PC-3 (cell line): ENCODE data around the gene ALG13. TPM values are rescaled to one million over a fixed set of nuclear protein-coding genes. Genes with fewer than 3 reads are reported as not detected.

Experiments
- ATAC-seq: fragments of 200-7000 bp; cut with Tn5 transposase; 2 replicates; pipeline ENCODE4 v1.9.1; 2020; ENCODE audit warnings: mild to moderate bottlenecking, moderate library complexity
- BruUV-seq: library from RNA; stranded (reverse); fragments of 400-500 nt; replicated peaks from 2 replicates; lab custom pipeline; 2021; lab: Mats Ljungman, UMichigan
- CTCF ChIA-PET: fragments of 300-600 bp; sonication (Branson Sonifier 250); formaldehyde crosslinking; loops from one replicate; lab custom pipeline; 2022; ENCODE audit warnings: antibody characterized with exemption; lab: Charles Lee
- POLR2A ChIA-PET: fragments of 300-600 bp; sonication (Branson Sonifier 250); formaldehyde crosslinking; loops from one replicate; lab custom pipeline; 2022; ENCODE audit warnings: antibody characterized with exemption; ENCODE audit not compliant: unreplicated experiment; lab: Charles Lee
- DNase-seq: peaks from one replicate; pipeline ENCODE4 v3.0.0-alpha.2; 2015
- H2AFZ ChIP-seq: fragments of 300-600 bp; sonication (generic); 2 replicates; pipeline ENCODE4 v1.6.0; 2016; ENCODE audit warnings: antibody characterized with exemption, low read length
- H3F3A ChIP-seq: fragments of 300-600 bp; sonication (generic); one replicate; pipeline ENCODE4 v1.6.0; 2017; ENCODE audit warnings: antibody characterized with exemption, low read length, control low read depth, mild to moderate bottlenecking; ENCODE audit not compliant: unreplicated experiment
- H3K27ac ChIP-seq: fragments of 300-600 bp; sonication (generic); 2 replicates; pipeline ENCODE4 v1.5.1; 2016; ENCODE audit warnings: mild to moderate bottlenecking, low read length
- H3K27me3 ChIP-seq: fragments of 300-600 bp; sonication (generic); 2 replicates; pipeline ENCODE4 v1.6.1; 2016; ENCODE audit warnings: low read length, mixed read lengths
- H3K36me3 ChIP-seq: fragments of 300-600 bp; sonication (generic); 2 replicates; pipeline ENCODE4 v1.6.1; 2016; ENCODE audit warnings: low read depth, mixed run types, low read length, mixed read lengths
- H3K4me1 ChIP-seq: fragments of 300-600 bp; sonication (generic); 2 replicates; pipeline ENCODE4 v1.5.1; 2016; ENCODE audit warnings: low read length; ENCODE audit not compliant: insufficient read depth
- H3K4me2 ChIP-seq: fragments of 300-600 bp; sonication (generic); 2 replicates; pipeline ENCODE4 v1.6.0; 2016; ENCODE audit warnings: low read length
- H3K4me3 ChIP-seq: fragments of 300-600 bp; sonication (generic); 2 replicates; pipeline ENCODE4 v1.5.1; 2016; ENCODE audit warnings: mild to moderate bottlenecking, low read length, mixed read lengths
- H3K79me2 ChIP-seq: fragments of 300-600 bp; sonication (generic); 2 replicates; pipeline ENCODE4 v1.6.1; 2017; ENCODE audit warnings: low read length, mixed read lengths
- H3K9ac ChIP-seq: fragments of 300-600 bp; sonication (generic); 2 replicates; pipeline ENCODE4 v1.6.0; 2016; ENCODE audit warnings: mild to moderate bottlenecking, low read length
- H3K9me2 ChIP-seq: fragments of 300-600 bp; sonication (generic); replicated peaks from 2 replicates; pipeline ENCODE4 v1.6.1; 2016; ENCODE audit warnings: mixed run types, low read length, mixed read lengths
- H3K9me3 ChIP-seq: fragments of 300-600 bp; sonication (generic); 2 replicates; pipeline ENCODE4 v1.6.1; 2016; ENCODE audit warnings: low read length, mixed read lengths
- H4K20me1 ChIP-seq: fragments of 300-600 bp; sonication (generic); 2 replicates; pipeline ENCODE4 v1.6.1; 2016; ENCODE audit warnings: low read length, mixed read lengths
- CTCF ChIP-seq: fragments of 300-600 bp; sonication (generic); conservative IDR thresholded peaks from 2 replicates; pipeline ENCODE4 v1.5.1; 2017; ENCODE audit warnings: antibody characterized with exemption, low read depth, mild to moderate bottlenecking, low read length
- EZH2 ChIP-seq: fragments of 300-600 bp; sonication (generic); IDR thresholded peaks from one replicate; pipeline ENCODE4 v1.6.1; 2017; ENCODE audit warnings: antibody characterized with exemption, mild to moderate bottlenecking, low read length; ENCODE audit not compliant: unreplicated experiment
- EZH2phosphoT487 ChIP-seq: fragments of 300-600 bp; sonication (generic); IDR thresholded peaks from 2 replicates; pipeline ENCODE4 v1.6.1; 2018; ENCODE audit warnings: mild to moderate bottlenecking, antibody characterized with exemption, low read length, borderline replicate concordance
- intact Hi-C: fragments of 100-400 bp; cut with micrococcal nuclease; formaldehyde crosslinking; loops from 2 replicates; pipeline ENCODE4 v1.9.0; 2023
- total RNA-seq: library from RNA; depleted of rRNA; stranded (reverse); fragments of >200 nt; gene quantifications from 2 replicates; pipeline ENCODE4 v1.2.3, GENCODE V29; 2014

The ALG13 gene
- total RNA-seq, 1 experiment from 2014 or later: 101 TPM

DNA sequence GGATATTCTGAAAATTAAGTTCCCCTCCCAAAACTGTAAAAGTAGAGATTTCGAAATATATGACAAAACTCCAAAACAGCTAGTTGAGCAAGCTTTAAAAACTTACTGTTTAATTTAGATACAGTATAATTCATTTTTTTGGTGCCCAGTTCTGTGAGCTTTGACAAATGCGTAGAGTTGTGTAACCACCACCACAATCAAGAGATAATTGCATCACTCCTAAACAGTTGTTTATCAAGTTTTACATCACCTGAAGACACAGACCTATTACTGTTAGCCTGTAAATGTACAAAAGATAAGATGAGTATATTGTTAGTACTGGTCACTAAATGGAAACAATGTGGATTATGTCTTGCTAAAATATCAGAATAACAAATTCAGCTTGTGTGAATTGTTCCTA is 62.3 kb downstream of the ALG13 start:
- ChIA-PET CTCF (no interaction called here), POLR2A (no interaction called here)
- intact Hi-C loops: no loop called here

DNA sequence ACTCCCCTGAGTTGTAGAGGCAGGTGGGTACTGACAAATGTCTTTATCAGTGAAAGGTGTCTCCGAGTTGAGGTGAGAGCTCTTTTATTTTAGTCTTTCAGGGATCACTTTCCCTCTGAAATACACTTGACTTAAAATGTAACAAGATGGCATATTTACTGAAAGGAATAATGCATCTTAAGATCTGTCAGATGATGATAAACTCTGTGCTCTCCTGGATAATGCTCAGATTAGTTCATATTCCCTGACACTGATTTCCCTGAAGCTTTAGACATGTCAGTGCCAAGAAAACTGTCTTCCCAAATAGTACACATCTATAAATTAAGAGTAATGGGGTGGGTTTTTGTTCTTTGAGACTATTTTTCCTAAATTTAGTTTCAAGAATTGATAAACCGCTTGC is 75.5 kb downstream of the ALG13 start:
- ChIA-PET POLR2A (no interaction called here), CTCF (no interaction called here)
- no TSS peak for BruUV-seq
- DNase-seq: no peak
- intact Hi-C loops: no loop called here
- Histone ChIP-seq H3K9me3 (no peaks in the 10 kb centered on the region), H3K4me2 (no peak overlapping the region), H3K9me2 (no peaks in the 10 kb centered on the region), H3K27me3 (no peaks in the 10 kb centered on the region), H3K27ac (no peak overlapping the region), H3K79me2 (no peaks in the 10 kb centered on the region), H3K9ac (no peak overlapping the region), H3K4me1 (no peaks in the 10 kb centered on the region), H4K20me1 (no peaks in the 10 kb centered on the region), H2AFZ (no peak overlapping the region), H3K4me3 (no peak overlapping the region), H3F3A (no peaks in the 10 kb centered on the region), H3K36me3 (peaks cover 8% of the 10 kb centered on the region)
- no peak for TF ChIP-seq EZH2phosphoT487
- TF ChIP-seq CTCF: no peak
- TF ChIP-seq EZH2: no peak
- ATAC-seq: no peak

More for the DNA sequence above, 62.3 kb downstream of the ALG13 start:
- Histone ChIP-seq H3K9ac (no peak overlapping the region), H3K9me3 (no peaks in the 10 kb centered on the region), H3K79me2 (no peaks in the 10 kb centered on the region), H2AFZ (no peak overlapping the region), H4K20me1 (no peaks in the 10 kb centered on the region), H3K4me3 (no peak overlapping the region), H3F3A (no peaks in the 10 kb centered on the region), H3K36me3 (peaks cover 3% of the 10 kb centered on the region), H3K27me3 (no peaks in the 10 kb centered on the region), H3K27ac (no peak overlapping the region), H3K4me2 (no peak overlapping the region), H3K9me2 (no peaks in the 10 kb centered on the region), H3K4me1 (no peaks in the 10 kb centered on the region)
- ATAC-seq (no peak), DNase-seq (no peak)
- TF ChIP-seq EZH2phosphoT487 (no peak), EZH2 (no peak), CTCF (no peak)
- BruUV-seq: no TSS peak

- intact Hi-C loops: no loop called here
- H3K79me2 ChIP-seq: no peaks in the 10 kb centered on the region
- H3K4me1 ChIP-seq: no peaks in the 10 kb centered on the region
- H3K9ac ChIP-seq: no peak overlapping the region
- no peak overlapping the region for H3K4me2 ChIP-seq
- H4K20me1 ChIP-seq: no peaks in the 10 kb centered on the region
- H3K27ac ChIP-seq: no peak overlapping the region
- H3F3A ChIP-seq: no peaks in the 10 kb centered on the region
- ATAC-seq (no peak), DNase-seq (no peak)
- H3K9me2 ChIP-seq: no peaks in the 10 kb centered on the region
- H3K9me3 ChIP-seq: no peaks in the 10 kb centered on the region
- POLR2A ChIA-PET: no interaction called here
- no peaks in the 10 kb centered on the region for H3K27me3 ChIP-seq
- CTCF ChIA-PET: no interaction called here
- BruUV-seq: no TSS peak
- no peak for TF ChIP-seq EZH2phosphoT487
- TF ChIP-seq CTCF: no peak
- TF ChIP-seq EZH2: no peak
- H3K36me3 ChIP-seq: no peaks in the 10 kb centered on the region
- no peak overlapping the region for H2AFZ ChIP-seq
- no peak overlapping the region for H3K4me3 ChIP-seq
Observed at GRCh38 chrX:111759686-111760085, 78.7 kb downstream of the ALG13 start.
